HG03139 (cell line): ENCODE measurements around the gene PTPRM.

Experiments
- ATAC-seq: cut with Tn5 transposase; IDR thresholded peaks from one replicate; pipeline ENCODE4 v1.9.1; 2021; ENCODE audit not compliant: unreplicated experiment

Gene PTPRM

DNA sequence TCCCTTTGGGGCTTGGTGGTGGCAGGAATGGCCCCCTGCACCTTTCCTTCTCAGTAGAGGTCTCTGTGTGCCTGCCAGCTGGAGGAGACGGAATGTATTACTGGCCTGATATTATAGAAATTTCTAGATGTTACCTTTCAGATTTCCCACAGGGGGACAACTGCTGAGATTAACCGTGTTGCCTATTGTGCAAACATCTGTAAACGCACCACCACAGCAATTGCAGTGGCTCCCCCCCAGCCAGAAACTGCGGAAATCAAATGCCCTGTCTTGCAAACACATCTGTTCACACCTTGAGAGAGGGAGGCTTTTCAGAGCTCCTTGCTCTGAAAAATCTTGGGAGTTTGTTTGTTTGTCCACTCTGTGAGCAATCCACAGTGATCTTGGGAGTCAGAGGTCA lies 772.1 kb downstream of the PTPRM start:
- no peak for ATAC-seq

DNA sequence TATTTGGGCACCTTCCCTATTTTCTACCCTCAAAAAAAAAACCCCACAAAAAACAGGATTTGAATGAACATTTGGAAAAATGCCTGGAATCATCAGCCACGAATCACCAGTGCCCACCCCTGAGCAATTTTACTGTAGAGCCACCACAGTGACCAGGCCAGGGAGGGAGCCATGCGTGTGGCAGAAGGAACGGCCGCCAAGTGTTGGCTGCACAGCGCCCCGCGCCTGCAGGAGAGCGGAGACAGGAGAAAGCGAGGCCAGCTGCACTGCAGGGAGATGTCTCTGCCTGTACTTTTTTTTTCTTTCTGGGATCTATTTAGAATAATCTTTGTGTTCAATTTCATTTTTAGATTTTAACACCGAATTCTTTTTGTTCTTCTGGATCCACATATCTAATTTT lies 772.8 kb downstream of the PTPRM start:
- ATAC-seq = no peak

DNA sequence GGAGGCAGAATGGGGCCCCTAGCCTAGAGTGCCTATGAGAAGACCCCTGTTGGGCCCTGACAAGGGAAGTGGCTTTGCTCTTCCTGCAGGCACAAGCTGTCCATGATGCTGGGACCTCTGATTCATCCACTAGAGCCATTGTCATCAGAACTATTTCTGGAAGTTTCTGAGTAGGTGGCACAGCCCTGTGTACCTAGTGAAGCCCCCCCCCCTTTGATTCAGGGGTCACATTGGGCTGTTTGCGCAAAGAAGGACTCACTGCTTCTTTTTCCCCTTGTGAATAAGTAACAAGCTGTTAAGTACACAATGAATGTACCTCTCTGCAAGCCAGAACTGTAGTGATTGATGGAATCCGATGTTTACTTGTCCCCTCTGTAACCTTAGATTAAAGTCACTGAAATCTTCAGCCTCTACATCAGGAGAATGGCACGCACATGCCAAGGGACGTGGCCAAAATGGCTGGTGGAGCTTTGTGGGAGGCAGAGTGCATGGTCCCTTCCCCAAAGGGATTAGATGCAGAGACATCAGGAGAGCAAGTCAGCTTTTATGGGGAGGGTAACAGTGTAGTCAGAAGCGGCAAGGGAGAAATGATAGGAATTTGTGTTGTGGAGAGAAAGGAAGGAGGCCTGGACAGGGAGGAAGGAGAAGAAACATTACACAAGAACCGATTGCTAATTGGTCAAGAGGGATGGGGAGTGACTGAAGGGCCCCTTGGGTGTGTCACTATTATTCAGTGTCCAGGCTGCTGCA lies 774.5 kb downstream of the PTPRM start:
- ATAC-seq = no peak

DNA sequence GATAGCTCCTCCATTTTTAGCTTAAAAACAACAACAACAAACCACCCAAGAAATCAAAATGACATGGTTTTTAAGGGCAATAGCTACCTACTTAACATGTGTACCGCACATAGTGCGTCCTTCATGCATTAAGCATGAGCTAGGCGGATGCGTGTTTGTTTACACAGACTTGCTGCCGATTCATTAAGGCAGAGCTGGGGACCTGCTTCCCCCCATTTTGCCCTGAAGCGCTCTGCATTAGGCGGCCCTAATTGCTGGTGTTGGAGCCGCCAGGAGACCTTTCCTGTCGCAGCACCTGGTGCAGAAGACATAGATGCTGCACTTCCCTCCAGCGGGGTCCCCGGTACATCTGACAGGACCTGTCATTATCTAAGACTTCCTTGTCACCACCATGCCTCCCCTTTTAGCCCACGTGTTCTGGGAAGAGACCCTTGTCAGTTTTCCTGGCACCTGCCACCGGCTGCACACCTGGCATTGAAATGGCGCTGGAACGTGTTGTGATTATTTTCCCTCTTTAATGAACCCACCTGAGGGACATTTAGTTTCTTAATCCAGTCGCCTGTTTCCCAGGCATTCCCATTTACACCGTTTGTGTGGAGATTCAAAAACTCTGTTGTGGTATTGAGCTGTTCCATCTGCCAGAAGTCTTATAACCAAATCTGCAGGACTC lies 781.1 kb downstream of the PTPRM start:
- no peak for ATAC-seq

DNA sequence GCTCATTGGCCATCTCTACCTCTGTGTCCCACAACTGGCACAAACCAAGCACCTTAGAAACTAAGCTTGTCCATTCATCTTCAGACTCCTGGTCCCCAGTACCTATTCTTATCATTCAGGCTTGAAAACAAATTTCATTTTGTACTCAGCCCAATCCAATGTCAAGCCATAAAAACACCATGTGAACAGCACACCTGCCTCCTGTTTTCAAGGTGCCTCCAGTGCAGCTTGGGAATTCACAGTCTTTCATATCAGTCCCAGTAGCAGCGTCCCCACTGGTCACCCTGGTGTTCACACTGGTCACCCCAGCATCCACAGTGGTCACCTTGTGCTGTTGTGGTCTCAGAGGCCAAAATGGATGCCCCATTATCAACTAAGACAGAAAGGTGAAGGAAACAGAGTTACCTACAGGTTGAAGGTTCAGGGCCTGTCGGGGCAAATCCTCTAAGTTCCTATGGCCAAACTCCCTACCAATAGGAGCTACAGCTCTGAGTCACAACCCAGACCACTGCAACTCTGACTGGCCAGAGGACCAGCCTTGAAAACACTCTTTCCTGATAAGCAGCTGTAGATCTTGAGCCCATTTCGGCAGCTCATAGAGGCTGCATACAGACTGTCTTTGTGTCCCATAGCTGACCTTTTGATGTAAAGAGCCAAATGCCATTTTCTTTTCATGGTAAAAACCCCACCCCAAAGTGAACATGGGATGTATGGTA lies 782.6 kb downstream of the PTPRM start:
- no peak for ATAC-seq

DNA sequence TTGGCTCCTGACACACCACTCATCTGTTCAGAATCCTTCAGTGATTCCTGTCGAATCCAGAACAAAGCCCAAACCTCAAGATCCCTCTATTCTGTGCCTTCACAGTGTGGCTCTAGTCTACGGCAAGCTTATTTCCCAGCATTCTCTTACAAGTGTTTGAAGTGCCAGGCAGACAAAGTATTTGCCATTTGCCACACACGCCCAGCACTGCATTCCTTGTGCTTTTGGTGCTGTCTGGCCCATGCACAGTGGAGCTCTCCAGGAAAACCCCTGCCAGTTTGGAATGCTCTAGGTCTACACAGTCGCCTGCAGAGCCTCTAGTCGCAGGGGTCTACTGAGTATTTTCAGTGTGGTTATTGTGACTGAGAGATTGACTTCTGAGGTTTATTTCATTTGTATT lies 783.5 kb downstream of the PTPRM start:
- no peak for ATAC-seq

DNA sequence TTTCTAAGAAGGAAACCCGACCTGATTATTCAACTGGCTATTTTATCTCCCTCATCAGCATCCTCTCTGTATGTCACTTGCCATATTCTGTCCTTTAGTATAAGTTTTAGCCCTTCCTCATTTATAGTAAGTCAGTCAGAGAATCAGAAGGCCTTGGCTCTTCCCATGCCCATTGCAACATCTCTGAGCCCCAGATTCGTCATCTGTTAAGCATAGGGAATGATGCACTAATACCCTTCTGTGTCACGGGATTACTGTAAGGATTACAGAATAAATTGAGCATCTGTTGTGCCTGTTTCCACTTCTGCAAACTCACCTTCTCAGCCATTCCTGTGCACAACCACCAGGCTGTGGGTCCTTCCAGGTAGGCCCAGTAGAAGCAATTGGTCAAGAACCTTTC lies 784.0 kb downstream of the PTPRM start:
- no peak for ATAC-seq

DNA sequence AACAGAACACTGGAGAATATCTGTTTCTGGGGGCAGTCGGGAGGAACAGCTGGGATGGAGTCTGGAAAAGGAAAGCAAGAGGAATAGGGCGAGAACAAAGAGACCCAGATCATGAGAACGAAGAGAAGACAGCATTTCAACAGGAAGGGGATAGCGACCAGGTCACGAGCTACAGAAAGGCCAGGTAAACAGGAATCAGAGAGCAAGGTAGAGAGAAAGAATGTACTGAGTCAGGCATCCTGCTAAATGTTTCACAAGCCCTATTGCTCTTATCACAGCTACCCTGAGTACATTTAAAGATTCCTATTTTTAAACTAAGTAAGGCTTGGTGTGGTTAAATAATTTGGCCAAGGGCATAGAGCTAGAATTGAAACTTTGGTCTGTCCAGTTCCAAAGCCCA lies 787.2 kb downstream of the PTPRM start:
- no peak for ATAC-seq

DNA sequence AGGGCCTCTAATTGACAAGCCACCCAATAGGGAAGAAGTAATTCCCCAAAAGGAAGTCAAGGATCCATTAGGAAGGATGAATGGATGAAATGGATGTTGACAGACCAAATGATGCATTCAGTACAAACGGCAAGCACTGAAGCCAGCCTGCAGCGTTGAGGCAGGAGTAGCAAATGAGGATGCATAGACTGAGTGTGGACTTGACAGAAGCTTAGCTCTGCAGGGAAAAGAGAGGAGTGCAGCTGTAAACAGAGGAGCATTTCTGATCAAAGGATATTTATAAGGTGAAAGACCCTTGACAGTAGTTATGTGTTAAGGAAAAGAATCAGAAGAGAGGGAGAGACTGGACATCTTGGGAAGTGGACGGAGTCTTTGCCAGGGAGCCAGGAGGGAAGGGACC lies 788.9 kb downstream of the PTPRM start:
- no peak for ATAC-seq

DNA sequence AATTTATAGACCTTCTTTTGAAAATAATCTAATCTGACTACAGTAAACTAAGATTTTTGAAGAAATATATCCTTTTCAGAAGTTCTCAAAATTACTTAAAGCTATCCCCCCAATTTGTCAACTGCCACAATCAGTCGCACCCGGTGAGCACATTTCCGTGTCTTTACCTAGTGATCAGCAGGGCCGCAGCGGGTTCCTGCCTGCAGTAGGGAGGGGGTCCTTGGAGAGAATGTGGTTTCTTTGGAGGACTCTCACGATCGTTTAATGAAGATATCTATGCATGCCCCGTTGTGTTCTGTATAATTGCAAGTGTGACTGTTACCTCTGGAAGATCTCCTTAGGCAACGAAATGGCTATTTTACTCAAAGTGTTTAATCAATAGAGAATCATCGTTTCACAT lies 790.2 kb downstream of the PTPRM start:
- no peak for ATAC-seq

DNA sequence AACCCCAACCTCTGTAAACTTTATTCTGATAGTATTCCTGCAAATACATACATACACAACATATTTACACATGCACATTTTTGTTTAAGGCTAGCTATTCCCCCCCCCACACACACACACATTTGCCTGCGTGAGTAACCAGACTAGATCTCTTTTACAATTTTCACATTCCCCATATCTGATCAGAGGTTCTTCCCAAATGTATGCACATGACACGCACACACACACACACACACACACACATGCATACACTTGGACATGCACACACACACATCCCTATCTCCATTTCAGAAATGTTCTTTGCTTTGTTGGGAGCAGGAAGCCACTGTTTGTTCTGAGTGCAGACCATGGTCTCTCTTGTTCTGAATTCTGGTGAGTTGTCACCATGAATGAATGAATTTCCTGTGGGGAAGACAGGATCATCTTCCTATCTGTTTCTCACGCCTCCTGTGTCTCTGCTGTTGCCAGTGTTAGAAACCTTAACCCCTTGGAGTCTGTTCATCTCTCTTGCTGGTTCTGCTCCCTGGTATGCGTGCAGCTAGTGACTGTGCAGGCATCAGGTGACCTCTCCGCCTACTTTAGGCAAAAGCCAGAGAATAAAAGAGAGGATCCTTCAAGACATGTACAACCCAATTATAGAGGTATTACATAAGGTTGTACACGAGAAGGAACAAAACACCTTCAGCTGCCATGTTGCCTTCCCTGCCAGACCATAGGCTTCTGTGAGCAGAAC lies 791.1 kb downstream of the PTPRM start:
- ATAC-seq = no peak

DNA sequence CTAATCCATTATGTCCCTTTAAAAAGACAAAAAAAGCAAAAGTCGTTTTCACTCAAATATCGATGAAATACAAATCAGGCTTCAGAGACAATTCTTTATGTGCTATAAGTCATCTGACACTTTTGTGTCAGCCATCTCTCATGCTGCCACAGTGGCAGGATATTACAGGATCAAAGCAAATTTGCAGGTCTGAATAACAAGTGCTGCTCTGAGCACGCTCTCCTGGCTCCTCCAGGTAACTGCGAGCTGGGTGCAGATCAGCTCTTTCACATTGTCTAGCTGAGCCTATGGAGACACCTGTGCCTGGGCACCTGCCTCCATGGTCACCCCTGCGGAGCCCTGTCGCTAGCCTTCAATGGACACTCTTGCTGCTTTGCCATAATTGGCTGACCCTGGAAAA lies 792.0 kb downstream of the PTPRM start:
- no peak for ATAC-seq

DNA sequence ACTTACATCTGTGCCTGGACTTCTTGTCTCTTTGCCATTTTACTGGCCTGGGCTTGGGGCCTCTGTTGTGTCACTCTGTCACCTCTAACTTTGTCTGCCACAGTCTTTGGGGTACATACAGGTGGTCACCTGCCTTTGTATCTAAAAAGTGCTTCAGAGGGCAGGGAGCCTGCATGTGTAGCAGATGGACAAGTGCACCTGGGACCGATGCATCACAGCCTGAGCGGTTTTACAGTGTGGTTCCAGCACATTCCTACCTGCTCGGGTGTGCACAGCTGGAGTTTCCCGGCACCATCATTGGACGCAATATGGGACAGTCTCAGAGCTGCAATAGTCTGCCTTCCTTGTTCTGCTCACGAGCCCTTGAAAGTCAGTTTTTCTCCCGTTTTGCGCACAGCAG lies 792.4 kb downstream of the PTPRM start:
- no peak for ATAC-seq

DNA sequence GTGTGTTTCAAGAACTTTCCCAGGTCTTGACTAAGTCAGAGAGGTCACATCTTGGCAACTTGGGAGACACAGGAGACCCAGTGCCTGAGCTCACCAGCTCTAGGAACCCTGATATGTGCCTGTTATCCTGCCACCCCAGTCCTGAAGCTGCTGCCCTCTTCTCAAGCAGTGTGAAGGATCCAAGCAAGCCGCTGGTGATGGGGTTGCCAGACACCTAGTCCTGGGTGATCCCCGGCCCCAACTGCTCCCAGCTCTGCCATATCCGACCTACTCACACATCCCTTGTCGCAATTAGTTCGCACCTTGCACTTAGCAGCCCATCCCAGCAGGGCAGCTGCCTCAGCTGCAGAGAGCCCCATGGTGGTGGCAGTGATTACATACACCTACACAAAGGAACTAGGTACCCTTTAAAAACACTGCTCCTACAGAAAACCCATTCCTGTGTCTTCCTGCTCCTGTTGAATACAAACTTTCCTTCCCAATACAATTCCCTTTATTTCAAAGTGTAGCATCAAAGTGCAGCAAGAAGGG lies 794.9 kb downstream of the PTPRM start:
- ATAC-seq = no peak

DNA sequence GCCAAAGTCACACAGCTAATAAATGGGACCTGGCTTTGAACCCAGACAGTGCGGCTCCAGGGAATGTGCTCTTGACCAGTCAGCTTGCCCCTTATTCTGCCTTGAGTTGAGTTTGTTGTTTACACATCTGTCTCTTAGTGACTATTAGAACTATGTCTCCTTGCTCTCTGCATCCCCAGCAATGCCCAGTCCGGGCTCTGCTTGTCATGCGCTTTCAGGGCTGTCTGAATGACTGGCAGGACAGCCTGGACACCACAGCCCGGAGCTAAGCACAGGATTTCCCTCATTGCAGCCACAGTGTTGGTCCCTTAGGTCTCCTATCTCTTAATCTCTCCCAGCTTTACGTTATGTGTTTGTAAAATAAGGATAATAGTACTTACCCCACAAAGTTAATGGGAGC lies 795.7 kb downstream of the PTPRM start:
- ATAC-seq = no peak

DNA sequence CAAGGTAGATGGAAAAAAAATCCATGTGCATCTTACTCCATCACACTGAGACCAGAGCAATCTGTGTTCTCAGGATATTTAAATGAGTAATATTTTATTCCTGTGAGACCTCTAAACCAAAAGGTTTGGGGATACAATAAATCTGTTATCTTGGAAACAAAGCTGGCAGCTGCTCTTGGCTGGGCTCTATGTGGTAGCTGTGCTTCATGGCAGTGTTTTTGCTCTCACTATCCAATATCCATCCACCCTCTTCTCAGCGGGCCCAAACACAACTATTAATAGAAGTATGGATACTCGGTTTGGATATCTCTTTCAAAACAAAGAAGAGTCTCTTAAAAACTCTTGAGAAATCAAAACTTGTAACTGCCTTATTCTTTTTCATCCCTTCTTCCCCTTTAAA lies 797.3 kb downstream of the PTPRM start:
- no peak for ATAC-seq

DNA sequence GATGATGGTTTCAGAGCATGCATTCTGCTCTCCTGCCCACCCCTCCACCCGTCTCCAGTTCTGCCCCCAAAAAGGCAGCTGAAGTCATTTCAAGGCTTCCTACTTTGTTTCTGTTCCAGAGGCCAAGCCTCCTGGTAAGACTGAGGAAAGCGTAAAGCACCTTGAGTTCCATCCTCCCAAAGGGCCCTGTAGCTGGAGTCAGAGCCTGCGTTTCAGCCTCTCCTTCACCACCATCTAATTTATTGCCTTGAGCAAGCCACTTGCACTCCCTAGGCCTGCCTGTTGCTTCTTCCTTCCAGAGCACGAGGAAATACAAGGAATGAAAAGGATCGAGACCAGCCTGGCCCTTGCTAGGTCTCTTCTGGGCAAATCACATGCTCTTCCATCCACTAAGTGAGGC lies 797.9 kb downstream of the PTPRM start:
- no peak for ATAC-seq

DNA sequence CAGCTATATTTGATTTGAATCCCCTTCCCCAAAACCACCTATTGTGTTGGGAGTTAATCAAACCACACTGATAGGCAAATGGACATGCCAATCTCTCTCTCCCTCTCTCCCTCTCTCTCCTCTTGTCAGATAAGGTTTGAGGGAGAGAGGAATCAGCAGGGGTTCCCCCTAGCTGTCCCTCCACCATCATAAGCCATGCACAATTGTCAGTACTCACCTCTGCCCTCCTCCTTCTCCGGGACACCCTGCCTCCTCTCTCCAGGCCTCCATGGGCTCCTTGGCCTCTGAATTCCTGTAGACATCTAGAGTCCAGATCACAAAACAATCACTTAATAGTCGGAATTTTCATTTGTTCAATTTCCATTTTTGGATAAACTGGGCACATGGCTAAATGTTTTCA lies 798.4 kb downstream of the PTPRM start:
- ATAC-seq = no peak

DNA sequence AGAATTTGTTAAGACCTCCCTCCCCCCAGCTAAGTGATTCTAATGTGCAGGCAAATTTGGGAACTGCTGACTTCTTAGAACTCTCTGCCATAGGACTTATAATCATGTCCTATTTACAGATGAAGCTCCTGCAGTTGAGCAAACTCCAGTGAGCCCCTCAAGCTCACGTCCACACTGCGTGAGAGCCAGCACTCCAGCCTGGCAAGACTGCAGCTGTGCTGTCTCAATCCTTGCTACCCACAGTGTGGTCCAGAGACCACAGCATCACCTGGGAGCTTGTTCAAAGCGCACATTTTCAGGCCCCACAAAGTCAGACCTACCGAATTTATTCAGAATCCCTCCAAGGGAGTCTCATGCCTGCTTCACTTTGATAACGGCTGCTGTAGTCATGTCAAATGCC lies 799.0 kb downstream of the PTPRM start:
- no peak for ATAC-seq

DNA sequence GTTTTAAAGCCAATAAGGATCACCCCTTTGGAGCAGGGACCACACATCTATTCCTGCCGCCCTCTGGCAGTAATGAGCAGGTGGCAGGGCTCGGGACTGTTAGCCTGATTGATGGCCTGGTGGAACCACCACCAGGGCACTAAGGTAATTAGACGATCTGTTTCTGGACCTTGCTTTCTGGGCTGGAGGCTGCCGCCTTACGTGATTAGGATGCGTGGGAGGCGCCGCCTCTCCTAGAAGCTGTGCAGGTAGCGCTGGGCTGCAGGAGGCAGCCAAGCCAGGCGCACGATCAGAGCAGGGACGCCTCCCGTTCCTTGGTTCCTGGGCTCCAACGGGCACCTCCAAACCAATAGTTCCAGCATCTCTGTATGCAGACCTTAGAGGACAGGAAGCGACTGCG lies 799.5 kb downstream of the PTPRM start:
- no peak for ATAC-seq

DNA sequence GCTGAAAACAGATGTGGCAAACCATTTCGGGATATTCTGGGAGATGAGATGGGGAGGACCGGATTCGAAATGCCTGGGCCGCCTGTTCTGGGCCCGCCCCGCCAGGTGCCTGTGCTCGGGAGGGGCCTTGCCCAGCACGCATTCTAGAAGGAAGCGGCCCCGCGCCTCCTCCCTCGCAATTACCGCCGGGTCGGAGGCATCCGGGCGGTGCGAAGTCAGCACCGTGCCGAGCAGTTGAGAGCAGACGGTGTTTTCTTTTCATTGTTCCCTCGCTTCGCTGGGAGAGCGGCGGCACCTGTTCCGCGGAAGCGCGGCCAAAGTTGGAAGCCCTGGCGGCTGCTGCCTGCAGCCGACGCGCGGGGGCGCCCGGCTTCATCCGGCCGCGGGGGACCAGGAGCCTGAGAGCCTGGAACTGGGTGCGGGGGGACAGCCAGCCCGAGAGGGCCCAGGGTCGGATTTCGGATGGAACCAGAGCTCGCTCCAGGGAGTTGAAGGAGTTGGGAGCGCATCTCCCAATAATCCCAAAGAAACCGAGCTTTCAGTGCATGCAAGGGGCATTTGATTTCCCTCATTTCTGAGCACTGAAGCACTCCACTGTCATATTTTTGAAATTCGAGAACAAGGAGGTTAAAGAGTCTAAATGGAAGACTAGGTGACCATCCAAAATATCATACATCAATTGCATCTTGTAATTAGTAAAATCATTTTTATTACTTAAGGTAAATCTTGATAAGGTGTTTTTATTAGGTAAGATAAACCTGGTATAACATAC lies 800.3 kb downstream of the PTPRM start:
- ATAC-seq = no peak
